GM23338 (cell line): ENCODE data around the gene CDK14. TPM values are rescaled to one million over a fixed set of nuclear protein-coding genes. Genes with fewer than 3 reads are reported as not detected.

Experiments used
- ATAC-seq: fragments of 200-7000 bp; cut with Tn5 transposase; 3 replicates; pipeline ENCODE4 v1.9.1; 2020
- DNase-seq: peaks from one replicate; pipeline ENCODE4 v3.0.0-alpha.2; 2015; ENCODE audit warnings: low spot score
- H2AFZ ChIP-seq: fragments of 200-600 bp; sonication (generic); 2 replicates; pipeline ENCODE4 v1.8.0; 2016; ENCODE audit warnings: antibody characterized with exemption, mild to moderate bottlenecking, moderate library complexity
- H3F3A ChIP-seq: fragments of 200-600 bp; sonication (generic); replicated peaks from 2 replicates; pipeline ENCODE4 v1.8.0; 2017; ENCODE audit warnings: antibody characterized with exemption, mixed run types, low read depth
- H3K27ac ChIP-seq: fragments of 200-600 bp; sonication (generic); 2 replicates; pipeline ENCODE4 v1.6.1; 2016; ENCODE audit warnings: low read depth
- H3K27me3 ChIP-seq: fragments of 200-600 bp; sonication (generic); 2 replicates; pipeline ENCODE4 v1.8.0; 2016; ENCODE audit warnings: mild to moderate bottlenecking, mixed run types, moderate library complexity; ENCODE audit not compliant: insufficient read depth
- H3K36me3 ChIP-seq: fragments of 200-600 bp; sonication (generic); 2 replicates; pipeline ENCODE4 v1.8.0; 2016; ENCODE audit warnings: mild to moderate bottlenecking; ENCODE audit not compliant: insufficient read depth
- H3K4me1 ChIP-seq: fragments of 200-600 bp; sonication (generic); 2 replicates; pipeline ENCODE4 v1.8.0; 2016; ENCODE audit warnings: mild to moderate bottlenecking, moderate library complexity; ENCODE audit not compliant: insufficient read depth
- H3K4me2 ChIP-seq: fragments of 200-600 bp; sonication (generic); 2 replicates; pipeline ENCODE4 v1.7.1; 2017; ENCODE audit warnings: mixed run types
- H3K4me3 ChIP-seq: fragments of 200-600 bp; sonication (generic); 2 replicates; pipeline ENCODE4 v1.6.1; 2016; ENCODE audit warnings: mixed run types
- H3K79me2 ChIP-seq: fragments of 200-600 bp; sonication (generic); replicated peaks from 2 replicates; pipeline ENCODE4 v1.8.0; 2017; ENCODE audit warnings: mild to moderate bottlenecking; ENCODE audit not compliant: insufficient read depth
- H3K9me2 ChIP-seq: fragments of 200-600 bp; sonication (generic); 2 replicates; pipeline ENCODE4 v1.8.0; 2017; ENCODE audit not compliant: insufficient read depth
- H4K20me1 ChIP-seq: fragments of 200-600 bp; sonication (generic); replicated peaks from 2 replicates; pipeline ENCODE4 v1.8.0; 2017; ENCODE audit warnings: mild to moderate bottlenecking; ENCODE audit not compliant: insufficient read depth
- H3K27ac Mint-ChIP-seq: 2 replicates; pipeline ENCODE4 v1.8.0; 2020; ENCODE audit warnings: inconsistent platforms, mild to moderate bottlenecking, moderate library complexity, mixed read lengths
- H3K27me3 Mint-ChIP-seq: 3 replicates; pipeline ENCODE4 v1.8.0; 2022; ENCODE audit warnings: low read depth, mild to moderate bottlenecking, moderate library complexity, mixed read lengths, inconsistent platforms; ENCODE audit not compliant: insufficient read depth, poor library complexity
- H3K36me3 Mint-ChIP-seq: 3 replicates; pipeline ENCODE4 v1.8.0; 2021; ENCODE audit warnings: low read depth, mild to moderate bottlenecking, inconsistent platforms, moderate library complexity, mixed read lengths
- H3K4me1 Mint-ChIP-seq: 3 replicates; pipeline ENCODE4 v1.8.0; 2020; ENCODE audit warnings: mild to moderate bottlenecking, inconsistent platforms, mixed read lengths
- H3K4me3 Mint-ChIP-seq: 3 replicates; pipeline ENCODE4 v1.8.0; 2021; ENCODE audit warnings: moderate library complexity, mild to moderate bottlenecking, inconsistent platforms, mixed read lengths
- H3K9me3 Mint-ChIP-seq: 3 replicates; pipeline ENCODE4 v1.8.0; 2020; ENCODE audit warnings: moderate library complexity, mild to moderate bottlenecking, inconsistent platforms, mixed read lengths
- CREB1 ChIP-seq: fragments of 250-450 bp; sonication (Bioruptor Pico); IDR thresholded peaks from 2 replicates; pipeline ENCODE4 v1.5.0; 2020; ENCODE audit warnings: low read depth, mild to moderate bottlenecking, moderate library complexity
- CTCF ChIP-seq, 2 experiments: fragments of 200-600 bp in 1 of 2; sonication (generic) in 1 of 2; conservative IDR thresholded peaks; 2 replicates each; pipeline versions ENCODE4 v1.5.1 to v1.6.1; 2016 to 2017; ENCODE audit warnings: antibody characterized with exemption in 2 of 2, low read depth in 2 of 2, mild to moderate bottlenecking in 2 of 2, moderate library complexity in 1 of 2
- ETS1 ChIP-seq: IDR thresholded peaks from 2 replicates; pipeline ENCODE4 v1.6.1; 2016; ENCODE audit warnings: antibody characterized with exemption
- EZH2 ChIP-seq: fragments of 200-600 bp; sonication (generic); IDR thresholded peaks from one replicate; pipeline ENCODE4 v1.8.0; 2017; ENCODE audit warnings: antibody characterized with exemption, mild to moderate bottlenecking, low read depth; ENCODE audit not compliant: unreplicated experiment
- EZH2phosphoT487 ChIP-seq: fragments of 200-600 bp; sonication (generic); IDR thresholded peaks from one replicate; pipeline ENCODE4 v1.8.1; 2018; ENCODE audit warnings: antibody characterized with exemption; ENCODE audit not compliant: unreplicated experiment
- JUNB ChIP-seq: IDR thresholded peaks from one replicate; pipeline ENCODE4 v1.6.1; 2016; ENCODE audit warnings: antibody characterized with exemption; ENCODE audit not compliant: unreplicated experiment
- NANOG ChIP-seq: IDR thresholded peaks from 2 replicates; pipeline ENCODE4 v1.6.1; 2016; ENCODE audit warnings: antibody characterized with exemption, borderline replicate concordance
- POLR2AphosphoS5 ChIP-seq: IDR thresholded peaks from 2 replicates; pipeline ENCODE4 v1.6.1; 2016; ENCODE audit warnings: antibody characterized with exemption, low read depth
- STAT1 ChIP-seq: IDR thresholded peaks from one replicate; pipeline ENCODE4 v1.6.1; 2016; ENCODE audit warnings: antibody characterized with exemption; ENCODE audit not compliant: unreplicated experiment
- ZNF114 ChIP-seq: fragments of 250-450 bp; sonication (Bioruptor Pico); IDR thresholded peaks from 2 replicates; pipeline ENCODE4 v1.5.0; 2020; ENCODE audit warnings: mild to moderate bottlenecking, moderate library complexity
- ZNF331 ChIP-seq: fragments of 250-450 bp; sonication (Bioruptor Pico); IDR thresholded peaks from 2 replicates; pipeline ENCODE4 v1.5.0; 2020; ENCODE audit warnings: low read depth, mild to moderate bottlenecking, moderate library complexity
- ZNF462 ChIP-seq: fragments of 250-450 bp; sonication (Bioruptor Pico); IDR thresholded peaks from 2 replicates; pipeline ENCODE4 v1.5.0; 2020; ENCODE audit warnings: mild to moderate bottlenecking, moderate library complexity
- polyA plus RNA-seq: library from polyadenylated mRNA; unstranded; fragments of >200 nt; fragmentation: Nextera tagmentation; extraction: Ambion mirVana; gene quantifications from 2 replicates; pipeline ENCODE4 v1.2.1, GENCODE V29; 2016
- total RNA-seq: library from RNA; depleted of rRNA; stranded (reverse); fragments of >200 nt; shearing (Covaris generic); gene quantifications from 2 replicates; pipeline ENCODE4 v1.2.3, GENCODE V29; 2014
- TF ChIP-seq, protein P1 (sequence below): IDR thresholded peaks from one replicate; pipeline ENCODE4 v1.6.1; 2018; ENCODE audit warnings: antibody characterized with exemption; ENCODE audit not compliant: unreplicated experiment

CDK14 gene
- total and polyA plus RNA-seq, 2 experiments from 2014 or later: 11.2 to 24.0 TPM

DNA sequence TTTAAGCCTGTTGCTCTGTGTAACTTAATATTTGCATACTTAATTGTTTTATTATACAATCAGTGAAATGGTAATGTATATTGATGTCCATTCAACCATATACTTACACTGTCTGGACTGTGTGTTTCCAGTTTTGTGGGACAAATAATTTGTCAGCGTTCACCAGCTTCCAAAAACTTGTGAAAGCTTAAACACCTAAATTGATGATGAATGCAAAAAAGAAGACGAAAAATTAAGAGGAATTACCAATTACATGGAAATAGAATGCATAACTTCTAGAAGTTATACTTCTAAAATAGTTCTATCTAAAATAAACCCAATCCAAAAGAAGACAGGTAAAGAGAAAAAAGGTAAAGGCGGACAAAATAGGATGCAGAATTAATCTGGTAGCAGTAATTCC lies 513.1 kb downstream of the CDK14 start:
- Histone ChIP-seq H3K27me3 (no peaks in the 10 kb centered on the region), H3K4me3 (no peak overlapping the region), H3K4me1 (no peaks in the 10 kb centered on the region), H3K27ac (no peak overlapping the region), H3F3A (no peaks in the 10 kb centered on the region), H3K36me3 (peaks cover 3% of the 10 kb centered on the region; the same call in 1 of the 2 replicates), H4K20me1 (no peaks in the 10 kb centered on the region), H3K4me2 (no peak overlapping the region), H3K9me2 (no peaks in the 10 kb centered on the region; the same call in 1 of the 2 replicates), H2AFZ (no peak overlapping the region), H3K79me2 (no peaks in the 10 kb centered on the region)
- Mint-ChIP-seq H3K36me3 (peaks cover 2% of the 10 kb centered on the region; the same call in 1 of the 3 replicates), H3K4me1 (no peaks in the 10 kb centered on the region), H3K9me3 (no peaks in the 10 kb centered on the region), H3K4me3 (no peak overlapping the region), H3K27ac (no peak overlapping the region), H3K27me3 (peaks cover 2% of the 10 kb centered on the region)
- no peak for TF ChIP-seq JUNB
- TF ChIP-seq ZNF462 (CRISPR knock-in tag): no peak
- TF ChIP-seq ZNF114 (CRISPR knock-in tag): no peak
- no peak for TF ChIP-seq EZH2phosphoT487
- TF ChIP-seq ZNF331 (CRISPR knock-in tag): no peak
- no peak for TF ChIP-seq POLR2AphosphoS5
- TF ChIP-seq, protein P1, sequence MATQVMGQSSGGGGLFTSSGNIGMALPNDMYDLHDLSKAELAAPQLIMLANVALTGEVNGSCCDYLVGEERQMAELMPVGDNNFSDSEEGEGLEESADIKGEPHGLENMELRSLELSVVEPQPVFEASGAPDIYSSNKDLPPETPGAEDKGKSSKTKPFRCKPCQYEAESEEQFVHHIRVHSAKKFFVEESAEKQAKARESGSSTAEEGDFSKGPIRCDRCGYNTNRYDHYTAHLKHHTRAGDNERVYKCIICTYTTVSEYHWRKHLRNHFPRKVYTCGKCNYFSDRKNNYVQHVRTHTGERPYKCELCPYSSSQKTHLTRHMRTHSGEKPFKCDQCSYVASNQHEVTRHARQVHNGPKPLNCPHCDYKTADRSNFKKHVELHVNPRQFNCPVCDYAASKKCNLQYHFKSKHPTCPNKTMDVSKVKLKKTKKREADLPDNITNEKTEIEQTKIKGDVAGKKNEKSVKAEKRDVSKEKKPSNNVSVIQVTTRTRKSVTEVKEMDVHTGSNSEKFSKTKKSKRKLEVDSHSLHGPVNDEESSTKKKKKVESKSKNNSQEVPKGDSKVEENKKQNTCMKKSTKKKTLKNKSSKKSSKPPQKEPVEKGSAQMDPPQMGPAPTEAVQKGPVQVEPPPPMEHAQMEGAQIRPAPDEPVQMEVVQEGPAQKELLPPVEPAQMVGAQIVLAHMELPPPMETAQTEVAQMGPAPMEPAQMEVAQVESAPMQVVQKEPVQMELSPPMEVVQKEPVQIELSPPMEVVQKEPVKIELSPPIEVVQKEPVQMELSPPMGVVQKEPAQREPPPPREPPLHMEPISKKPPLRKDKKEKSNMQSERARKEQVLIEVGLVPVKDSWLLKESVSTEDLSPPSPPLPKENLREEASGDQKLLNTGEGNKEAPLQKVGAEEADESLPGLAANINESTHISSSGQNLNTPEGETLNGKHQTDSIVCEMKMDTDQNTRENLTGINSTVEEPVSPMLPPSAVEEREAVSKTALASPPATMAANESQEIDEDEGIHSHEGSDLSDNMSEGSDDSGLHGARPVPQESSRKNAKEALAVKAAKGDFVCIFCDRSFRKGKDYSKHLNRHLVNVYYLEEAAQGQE: no peak
- no peak for TF ChIP-seq EZH2
- no peak for TF ChIP-seq NANOG
- no peak for TF ChIP-seq ETS1
- TF ChIP-seq STAT1: no peak
- no peak for TF ChIP-seq CREB1 (CRISPR knock-in tag)
- no peak for TF ChIP-seq CTCF (conservative IDR thresholded peaks at IDR 0.05; ENCODE audit: low read depth in 2 of 2)
- DNase-seq: no peak
- no peak for ATAC-seq
